GM18951 (cell line): ENCODE results near the gene LRRC27.

Experiments
- POLR2A ChIP-seq: IDR thresholded peaks from 4 replicates; pipeline ENCODE4 v1.6.1; 2011; ENCODE audit warnings: mild to moderate bottlenecking; ENCODE audit not compliant: insufficient read length, insufficient read depth; ENCODE audit errors: extremely low read depth
- in situ Hi-C: fragments of 300-500 bp; cut with MboI; formaldehyde crosslinking; loops from one replicate; pipeline ENCODE4 v1.12.0; 2022; ENCODE audit warnings: low sequenced_read_pairs, mixed read lengths, inconsistent platforms; ENCODE audit not compliant: unreplicated experiment

LRRC27 gene

DNA sequence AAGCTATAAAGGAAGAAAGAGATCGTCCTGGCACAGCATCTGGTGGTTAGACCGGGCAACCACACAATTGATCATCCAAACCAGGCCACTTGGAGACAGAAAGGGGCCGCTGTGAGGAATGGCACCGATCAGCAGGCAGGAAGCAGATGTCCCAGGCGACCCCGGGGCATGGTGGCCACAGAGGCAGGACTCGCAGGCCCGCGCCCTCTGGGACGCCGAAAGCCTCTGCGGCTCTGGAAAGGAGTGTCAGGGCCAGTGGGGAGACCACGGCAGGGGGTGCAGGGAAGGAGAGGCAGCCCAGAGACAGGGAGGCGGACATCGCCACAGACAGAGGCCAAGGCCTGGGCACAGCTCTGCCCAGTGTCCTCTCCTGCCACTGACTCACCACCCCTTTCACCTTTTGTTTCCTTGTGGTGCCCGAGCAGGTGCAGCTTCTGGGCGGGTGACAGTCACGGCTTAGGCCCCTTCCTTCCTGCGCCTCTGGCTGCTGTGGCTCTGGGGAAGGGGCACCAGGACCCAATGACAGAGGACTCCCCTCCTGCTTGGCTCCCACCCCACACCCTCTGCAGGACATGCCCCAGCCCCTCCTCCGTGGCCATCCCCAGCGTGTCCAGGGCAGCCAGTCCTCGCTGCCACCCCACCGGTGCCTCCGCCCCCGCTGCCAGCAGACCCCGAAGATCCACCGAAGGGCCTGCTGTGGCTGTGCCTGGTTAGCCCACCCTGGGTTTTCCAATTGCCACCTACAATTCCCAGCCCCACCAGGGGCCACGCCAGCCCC lies 35.1 kb upstream of the LRRC27 start:
- no peak for TF ChIP-seq POLR2A
- in situ Hi-C loops, result no loop called here

GRCh38 chr10:132297526-132297925 lies 34.5 kb upstream of the LRRC27 start:
- TF ChIP-seq POLR2A, result no peak
- in situ Hi-C loops, result no loop called here

DNA sequence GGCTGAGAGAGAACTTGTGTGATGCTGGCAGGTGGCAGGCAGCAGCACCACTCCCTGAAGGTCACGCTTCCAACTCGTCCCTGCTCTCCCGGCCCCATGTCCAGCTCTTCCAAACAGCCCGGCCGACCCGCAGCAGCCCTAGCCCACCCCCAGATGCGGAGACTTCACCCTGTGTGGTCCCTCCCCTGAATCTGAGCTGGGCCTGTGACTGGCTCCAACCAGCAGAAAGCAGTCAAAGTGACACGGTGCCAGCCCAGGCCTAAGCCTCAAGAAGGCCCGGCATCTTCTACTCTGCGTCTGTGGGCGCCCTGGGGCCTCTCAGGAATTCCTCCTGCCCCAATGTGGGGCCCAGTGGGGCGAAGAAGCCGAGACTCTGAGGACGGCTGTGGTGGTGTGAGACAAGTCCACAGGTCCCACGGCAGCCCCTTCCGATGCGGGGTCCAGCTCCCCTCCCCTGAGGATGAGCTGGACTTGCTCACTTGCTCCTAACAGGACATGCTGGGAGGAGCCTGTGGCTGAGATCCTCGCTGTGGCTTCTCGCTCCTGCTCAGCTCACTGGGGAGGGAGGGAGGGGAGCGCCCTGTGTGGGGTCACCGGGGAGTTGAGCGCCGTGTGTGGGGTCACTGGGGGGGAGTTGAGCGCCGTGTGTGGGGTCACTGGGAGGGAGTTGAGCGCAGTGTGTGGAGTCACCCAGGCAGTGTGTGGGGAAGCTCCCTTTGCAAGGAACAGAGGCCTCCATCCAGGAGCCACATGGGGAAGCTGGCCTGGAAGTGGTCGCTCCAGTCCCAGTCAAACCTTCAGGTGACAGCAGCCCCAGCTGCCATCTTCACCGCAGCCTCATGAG lies 33.7 kb upstream of the LRRC27 start:
- no peak for TF ChIP-seq POLR2A
- in situ Hi-C loops, result no loop called here

GRCh38 chr10:132299371-132300336 lies 32.3 kb upstream of the LRRC27 start:
- in situ Hi-C loops, result no loop called here
- no peak for TF ChIP-seq POLR2A

DNA sequence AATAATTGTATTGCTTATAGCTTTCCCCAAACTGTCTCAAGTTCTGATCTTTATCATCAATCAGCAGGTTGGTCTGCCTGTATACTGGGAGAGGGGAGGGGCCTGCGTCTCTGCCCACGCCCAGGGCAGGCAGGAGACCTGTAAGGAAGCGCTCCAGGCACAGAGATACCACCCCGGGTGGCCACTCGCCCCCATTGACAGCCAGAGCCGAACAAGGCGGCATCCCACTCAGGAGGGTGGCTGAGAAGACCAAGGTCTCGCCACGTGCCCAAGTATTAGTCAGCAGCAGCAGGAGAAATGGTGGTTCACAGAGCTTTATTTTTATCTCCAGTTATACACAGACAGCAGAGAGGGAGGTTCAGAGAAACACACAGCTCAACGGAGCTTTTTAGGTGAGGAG lies 31.4 kb upstream of the LRRC27 start:
- TF ChIP-seq POLR2A, result no peak

DNA sequence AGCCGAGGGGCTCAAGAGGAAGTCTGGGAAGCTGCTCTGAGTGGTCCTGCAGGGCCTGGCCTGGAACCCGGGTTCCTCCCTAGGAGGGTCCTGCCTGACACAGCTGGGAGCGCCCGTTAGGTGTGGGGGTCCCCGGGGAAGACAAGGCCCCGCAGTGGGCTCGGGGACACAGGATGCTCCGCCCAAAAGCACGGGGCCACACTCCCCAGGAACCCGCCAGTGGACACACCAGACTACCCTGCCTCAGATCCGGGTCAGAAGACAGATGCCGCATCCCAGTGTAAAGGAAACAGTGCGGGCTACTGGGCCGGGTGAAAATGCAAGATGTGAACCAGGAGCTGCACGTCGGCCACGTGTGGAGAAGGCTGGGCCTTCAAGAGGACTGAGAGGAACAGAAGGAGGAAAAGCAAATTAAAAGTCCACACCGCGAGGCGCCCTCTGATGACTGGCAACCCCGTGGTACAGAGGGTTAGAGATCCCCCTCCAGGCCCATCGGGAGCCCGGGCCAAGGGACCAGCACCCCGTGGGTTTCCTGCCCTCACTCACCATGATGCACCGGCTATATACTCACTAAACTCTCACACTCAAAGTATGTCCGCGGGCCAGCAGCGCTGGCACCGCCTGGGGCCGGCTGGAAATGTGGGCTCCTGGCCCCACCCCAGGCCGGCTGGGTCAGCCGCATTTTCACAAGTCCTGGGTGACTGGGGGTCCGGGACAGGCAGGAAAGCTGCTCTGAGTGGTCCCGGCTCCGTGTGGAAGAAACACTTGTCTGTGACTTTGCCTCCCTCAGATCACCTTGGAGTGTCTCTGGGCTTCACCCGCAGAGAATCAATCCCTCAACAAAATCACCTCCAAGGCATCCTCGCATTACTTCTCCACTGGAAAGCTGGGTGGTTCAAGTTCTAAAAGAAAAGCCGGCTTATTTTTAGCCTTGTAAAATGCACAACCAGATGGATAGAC lies 30.3 kb upstream of the LRRC27 start:
- in situ Hi-C loops, result no loop called here
- TF ChIP-seq POLR2A, result no peak

More for the DNA sequence above, 31.4 kb upstream of the LRRC27 start:
- in situ Hi-C loops, result no loop called here

GRCh38 chr10:132302421-132303310 lies 29.3 kb upstream of the LRRC27 start:
- no peak for TF ChIP-seq POLR2A
- in situ Hi-C loops, result no loop called here

GRCh38 chr10:132303361-132304115 lies 28.5 kb upstream of the LRRC27 start:
- TF ChIP-seq POLR2A, result no peak
- in situ Hi-C loops, result no loop called here

- in situ Hi-C loops, result no loop called here
- no peak for TF ChIP-seq POLR2A
Observed at GRCh38 chr10:132304756-132305509, 27.1 kb upstream of the LRRC27 start.
